ENCODE results near the gene LILRA5.
"Not testable (repeated sequence)": the region's sequence is repeated elsewhere in the genome, so short reads cannot be mapped to it uniquely, and the experiment has no call there.

LILRA5 gene

DNA sequence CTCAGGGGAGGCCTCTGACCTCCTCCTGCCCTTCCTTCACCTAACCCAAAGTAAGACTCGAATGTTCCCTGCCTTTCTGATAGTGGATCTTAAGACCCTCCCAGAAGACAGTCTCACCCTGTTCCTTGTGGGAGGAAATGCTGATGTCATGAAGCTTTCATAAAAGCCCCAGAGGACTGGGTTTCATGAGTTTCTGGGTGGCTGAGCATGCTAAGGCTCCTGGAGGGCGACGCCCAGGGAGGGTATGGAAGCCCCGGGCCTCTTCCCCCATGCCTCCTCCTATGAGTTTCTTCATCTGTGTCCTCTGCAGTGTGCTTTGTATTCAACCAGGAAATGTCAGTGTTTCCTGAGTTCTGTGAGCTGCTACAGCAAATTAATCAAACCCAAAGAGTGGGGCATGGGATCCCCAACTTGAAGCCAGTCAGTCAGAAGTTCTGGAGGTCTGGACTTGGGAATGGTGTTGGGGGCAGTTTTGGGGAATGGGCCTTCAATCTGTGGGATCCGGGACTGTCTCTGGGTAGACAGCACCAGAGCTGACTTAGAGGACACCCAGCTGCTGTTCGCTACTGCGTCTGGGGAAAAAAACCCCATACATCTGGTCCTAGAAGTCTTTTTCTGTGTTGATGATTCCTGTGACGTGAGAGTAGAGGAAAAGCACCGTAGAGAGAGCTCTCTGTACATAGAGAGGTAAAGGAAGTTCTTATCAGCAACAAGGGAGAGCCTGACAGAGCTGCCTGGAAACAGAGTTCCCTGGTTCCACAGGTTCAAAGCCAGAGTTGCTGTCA lies 30.1 kb downstream of the LILRA5 start:
- DNase-seq (ENCODE audit: insufficient read length, low spot score): no peak
- TF ChIP-seq, protein P1, sequence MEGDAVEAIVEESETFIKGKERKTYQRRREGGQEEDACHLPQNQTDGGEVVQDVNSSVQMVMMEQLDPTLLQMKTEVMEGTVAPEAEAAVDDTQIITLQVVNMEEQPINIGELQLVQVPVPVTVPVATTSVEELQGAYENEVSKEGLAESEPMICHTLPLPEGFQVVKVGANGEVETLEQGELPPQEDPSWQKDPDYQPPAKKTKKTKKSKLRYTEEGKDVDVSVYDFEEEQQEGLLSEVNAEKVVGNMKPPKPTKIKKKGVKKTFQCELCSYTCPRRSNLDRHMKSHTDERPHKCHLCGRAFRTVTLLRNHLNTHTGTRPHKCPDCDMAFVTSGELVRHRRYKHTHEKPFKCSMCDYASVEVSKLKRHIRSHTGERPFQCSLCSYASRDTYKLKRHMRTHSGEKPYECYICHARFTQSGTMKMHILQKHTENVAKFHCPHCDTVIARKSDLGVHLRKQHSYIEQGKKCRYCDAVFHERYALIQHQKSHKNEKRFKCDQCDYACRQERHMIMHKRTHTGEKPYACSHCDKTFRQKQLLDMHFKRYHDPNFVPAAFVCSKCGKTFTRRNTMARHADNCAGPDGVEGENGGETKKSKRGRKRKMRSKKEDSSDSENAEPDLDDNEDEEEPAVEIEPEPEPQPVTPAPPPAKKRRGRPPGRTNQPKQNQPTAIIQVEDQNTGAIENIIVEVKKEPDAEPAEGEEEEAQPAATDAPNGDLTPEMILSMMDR (IDR thresholded peaks at IDR 0.05; ENCODE audit: insufficient read depth, missing control alignments): no peak
- no peak for FAIRE-seq

DNA sequence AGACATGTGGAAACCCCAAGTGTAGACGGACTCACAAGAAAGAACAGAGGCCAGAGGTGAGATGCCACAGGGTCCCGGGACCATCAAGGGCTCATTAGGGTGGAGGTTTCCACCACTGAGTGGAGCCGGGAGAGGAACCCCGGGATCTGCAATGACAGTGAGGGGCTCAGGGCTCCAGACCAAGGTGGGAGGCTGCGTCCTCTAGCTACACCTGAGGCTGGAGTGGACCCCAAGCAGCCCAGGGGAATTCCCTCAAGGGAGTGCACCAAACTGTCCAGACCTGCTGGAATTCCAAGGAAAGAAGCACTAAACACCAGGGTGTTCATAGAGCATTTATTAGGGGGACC lies 31.3 kb downstream of the LILRA5 start:
- not testable (repeated sequence) for DNase-seq (ENCODE audit: insufficient read length, low spot score); FAIRE-seq

DNA sequence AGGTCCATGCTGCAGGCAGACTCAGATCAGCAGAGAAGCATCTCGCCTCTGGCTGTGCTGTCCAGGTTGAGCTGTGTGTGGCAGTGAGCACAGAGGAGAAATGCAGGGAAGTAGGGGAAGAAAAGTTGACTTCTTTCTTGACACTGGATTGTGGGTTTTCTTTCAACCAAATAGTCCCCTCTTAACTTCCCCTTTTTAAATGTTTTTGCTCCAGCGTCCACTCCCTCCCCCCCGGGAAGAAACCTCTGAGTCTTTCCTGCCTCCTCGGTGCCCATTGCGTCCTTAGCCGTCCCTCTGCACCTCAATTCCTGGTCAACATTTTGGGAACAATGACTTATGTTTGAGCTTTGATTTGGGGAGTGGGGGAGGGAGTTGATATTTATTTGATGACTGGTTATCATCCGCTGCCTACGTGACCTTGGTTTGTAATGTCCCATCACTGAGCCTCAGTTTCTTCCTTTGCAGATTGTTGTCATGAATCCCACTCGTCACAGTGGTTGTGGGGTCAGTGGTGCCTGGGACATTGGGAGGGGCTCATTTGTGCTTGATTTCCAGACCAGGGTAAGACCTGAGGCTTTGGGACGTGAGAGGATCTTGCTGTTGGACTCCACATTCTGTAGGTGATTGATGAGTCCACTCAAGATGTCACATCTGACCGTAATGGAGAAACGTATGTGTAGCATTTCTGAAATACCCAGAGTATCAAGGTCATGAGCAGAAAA lies 31.8 kb downstream of the LILRA5 start, which contains the start of gene LILRB2:
Gene LILRB2 (minus strand): TSS at position 104 of the 722 bp plus-strand sequence. CDS start 614 bp downstream, outside the sequence.
- FAIRE-seq (no peak), DNase-seq (ENCODE audit: insufficient read length, low spot score) (no peak)
- TF ChIP-seq, protein P1 (IDR thresholded peaks at IDR 0.05; ENCODE audit: insufficient read depth, missing control alignments): no peak

DNA sequence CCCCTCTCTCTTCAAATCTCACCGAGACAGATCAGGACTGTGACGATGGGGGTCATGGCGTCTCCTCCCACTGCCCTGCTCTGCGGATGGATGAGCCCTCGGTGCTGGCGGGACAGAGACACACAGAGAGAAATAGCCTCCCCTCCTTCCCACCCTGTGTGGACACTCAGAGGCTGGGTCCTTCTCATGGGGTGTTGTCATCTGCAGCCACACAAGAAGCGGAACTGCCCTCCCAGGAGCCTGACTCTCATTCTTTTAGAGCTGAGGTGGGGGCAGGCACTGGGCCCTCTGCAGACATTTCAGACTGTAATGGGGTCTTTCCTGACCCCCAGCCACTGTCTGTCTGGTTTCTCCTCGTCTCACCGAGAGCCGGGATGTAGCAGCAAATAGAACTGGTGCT lies 32.5 kb downstream of the LILRA5 start:
- not testable (repeated sequence) for FAIRE-seq

DNA sequence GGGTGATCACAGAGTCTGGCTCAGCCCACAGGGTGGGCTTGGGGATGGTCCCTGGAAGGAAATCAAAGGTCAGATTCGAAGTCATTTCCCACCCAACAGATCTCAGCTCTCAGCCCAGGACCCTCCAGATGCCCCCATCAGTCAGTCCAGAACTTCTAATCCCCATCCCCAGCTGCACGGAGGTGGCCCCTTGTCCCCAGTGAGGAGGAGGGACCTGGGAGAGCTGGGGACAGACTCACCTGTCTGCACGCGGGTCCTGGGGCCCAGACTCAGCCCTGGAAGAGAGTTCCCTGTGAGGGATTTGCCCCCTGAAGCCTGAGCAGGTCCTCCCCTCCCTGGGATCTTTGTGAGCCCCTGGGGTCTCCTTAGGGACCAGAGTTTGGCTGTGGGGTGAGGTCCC lies 32.9 kb downstream of the LILRA5 start:
- DNase-seq (ENCODE audit: insufficient read length, low spot score); FAIRE-seq: not testable (repeated sequence)

More for the DNA sequence above, 32.5 kb downstream of the LILRA5 start:
- DNase-seq (ENCODE audit: insufficient read length, low spot score): not testable (repeated sequence)

DNA sequence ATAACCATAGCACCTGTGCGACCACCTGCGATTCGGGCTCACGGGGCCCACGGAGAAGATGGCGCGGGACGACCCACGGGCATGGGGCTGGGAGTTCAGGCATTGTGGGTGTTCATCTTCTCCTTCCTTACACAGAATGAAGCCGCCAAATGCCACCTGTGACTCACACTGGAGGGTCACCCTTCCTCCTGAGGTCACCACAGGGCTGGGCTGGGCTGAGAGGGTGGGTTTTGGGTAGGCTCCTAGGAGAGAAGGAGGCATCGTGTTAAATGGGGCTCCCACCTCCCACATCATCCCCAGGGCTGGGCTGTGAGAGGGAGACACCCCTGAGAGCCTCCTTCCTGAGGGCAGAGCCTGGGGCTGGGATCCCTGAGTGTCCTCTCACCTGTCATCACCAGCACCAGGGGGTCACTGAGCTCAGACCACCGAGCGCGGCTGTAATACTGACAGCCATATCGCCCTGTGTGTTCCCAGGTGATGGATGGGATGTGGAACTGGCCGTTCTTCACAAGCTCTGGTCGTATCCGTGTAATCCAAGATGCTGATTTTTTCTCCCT lies 33.5 kb downstream of the LILRA5 start:
- FAIRE-seq (no peak), DNase-seq (ENCODE audit: insufficient read length, low spot score) (no peak)
- TF ChIP-seq, protein P1 (IDR thresholded peaks at IDR 0.05; ENCODE audit: insufficient read depth, missing control alignments): no peak

DNA sequence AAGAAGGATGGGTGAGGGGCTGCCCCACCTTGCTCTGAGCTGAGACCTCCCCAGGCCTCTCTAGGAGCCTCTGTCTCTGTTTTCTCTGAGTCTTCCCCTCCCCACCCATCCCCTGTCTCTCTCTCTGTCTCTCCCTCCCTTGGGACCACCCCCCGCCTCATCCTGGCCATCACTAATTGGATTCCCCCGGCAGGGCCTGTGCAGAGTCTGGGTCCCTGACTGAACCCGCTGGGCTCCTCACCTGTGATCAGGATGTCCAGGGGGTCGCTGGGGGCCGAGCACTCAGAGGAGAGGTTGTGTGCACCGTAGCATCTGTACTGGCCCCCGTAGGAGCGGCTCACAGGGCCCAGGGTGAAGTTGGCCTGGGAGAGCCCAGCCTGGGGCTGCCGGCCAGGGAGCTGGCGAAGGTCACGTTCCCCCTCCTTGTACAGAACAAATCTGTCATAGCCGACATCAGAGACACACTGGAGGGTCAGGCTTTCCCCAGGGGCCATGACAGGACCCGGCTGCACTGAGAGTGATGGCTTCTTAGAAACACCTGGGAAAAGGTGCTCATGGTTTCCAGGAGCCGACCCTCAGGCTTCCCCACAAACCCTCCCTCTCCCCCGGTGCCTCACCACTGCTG lies 34.3 kb downstream of the LILRA5 start:
- not testable (repeated sequence) for FAIRE-seq; DNase-seq (ENCODE audit: insufficient read length, low spot score)

DNA sequence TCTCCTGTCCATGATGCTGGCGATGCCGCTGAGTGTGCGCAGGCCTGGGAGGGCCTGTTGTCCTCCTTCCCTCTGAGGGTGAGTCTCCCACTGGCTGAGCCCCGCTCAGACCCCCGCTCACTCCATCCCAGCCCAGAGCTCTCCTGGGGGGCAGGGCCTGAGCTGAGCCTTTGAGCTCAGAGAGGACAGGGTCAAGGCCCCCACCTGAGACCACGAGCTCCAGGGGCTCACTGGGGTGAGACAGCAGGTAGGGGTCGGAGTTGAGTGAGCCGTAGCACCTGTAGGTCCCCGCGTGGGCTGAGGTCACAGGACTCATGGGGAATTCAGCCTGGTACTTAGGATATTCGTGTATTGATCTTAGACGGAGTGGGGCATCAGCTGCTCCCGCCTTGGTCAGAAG lies 34.9 kb downstream of the LILRA5 start:
- FAIRE-seq; DNase-seq (ENCODE audit: insufficient read length, low spot score): not testable (repeated sequence)

DNA sequence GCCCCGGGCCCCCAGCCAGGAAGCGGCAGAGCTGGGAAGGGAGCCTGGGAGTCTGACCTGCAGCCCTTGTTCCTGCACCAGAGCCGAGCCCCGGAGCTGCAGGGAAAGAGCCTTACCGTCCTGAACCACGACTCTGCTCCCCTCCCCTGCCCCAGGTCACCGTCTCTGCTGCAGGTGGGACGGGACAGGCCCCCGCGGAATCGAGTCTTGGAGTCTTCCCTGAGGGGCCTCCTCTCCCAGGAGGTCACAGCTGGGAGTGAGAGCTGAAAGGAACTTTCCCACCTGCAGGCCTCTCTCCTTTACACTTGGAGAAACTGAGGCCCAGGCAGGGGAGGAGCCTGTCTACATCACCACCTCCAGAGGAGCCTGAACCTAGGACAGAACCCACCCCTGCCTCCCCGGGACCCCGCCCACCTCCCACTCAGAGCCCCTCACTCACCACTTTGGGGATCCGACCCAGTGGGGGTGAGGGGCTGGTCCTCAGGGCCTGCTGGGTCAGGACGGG lies 35.8 kb downstream of the LILRA5 start:
- not testable (repeated sequence) for DNase-seq (ENCODE audit: insufficient read length, low spot score); FAIRE-seq

DNA sequence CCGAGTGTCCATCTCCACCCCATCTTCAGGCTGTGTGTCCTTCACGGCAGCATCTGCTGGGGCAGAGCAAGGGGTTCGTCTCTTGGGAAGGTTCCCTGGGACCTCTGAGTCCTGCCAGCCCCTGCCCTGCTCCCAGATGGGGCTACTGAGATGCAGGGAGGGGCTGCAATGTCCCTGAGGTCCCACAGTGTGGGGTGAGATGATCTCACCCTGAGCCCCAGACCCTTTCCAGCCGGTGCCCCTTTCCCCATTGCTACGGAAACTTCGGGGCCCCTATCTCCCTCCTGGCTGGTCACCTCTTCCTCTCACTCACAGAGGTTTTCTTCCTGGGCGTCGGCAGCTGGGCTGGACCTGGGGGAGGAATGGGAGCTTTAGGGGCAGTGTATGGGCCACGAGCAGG lies 37.0 kb downstream of the LILRA5 start:
- TF ChIP-seq, protein P1 (IDR thresholded peaks at IDR 0.05; ENCODE audit: insufficient read depth, missing control alignments): no peak
- FAIRE-seq (no peak), DNase-seq (ENCODE audit: insufficient read length, low spot score) (no peak)

DNA sequence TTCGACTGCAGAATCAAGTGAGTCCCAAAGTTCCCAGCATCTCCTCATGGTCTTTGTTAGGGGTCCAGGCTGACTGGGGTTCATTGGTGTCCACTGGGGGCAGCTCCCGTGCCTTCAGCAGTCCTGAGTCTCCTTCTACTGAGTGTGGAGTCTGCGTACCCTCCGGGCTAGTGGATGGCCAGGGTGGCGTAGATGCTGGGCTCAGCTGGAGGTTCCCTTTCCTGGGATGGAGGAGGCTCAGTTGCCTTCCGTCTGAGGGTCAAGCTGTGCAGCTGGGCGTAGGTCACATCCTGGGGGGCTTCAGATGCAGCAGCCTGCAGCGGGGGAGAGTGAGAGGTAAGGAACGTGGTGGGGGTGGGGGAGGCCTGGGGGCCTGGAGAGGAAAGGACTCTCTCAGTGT lies 38.5 kb downstream of the LILRA5 start:
- not testable (repeated sequence) for FAIRE-seq; DNase-seq (ENCODE audit: insufficient read length, low spot score)
